Calu3 (cell line): Measurements from ENCODE around the gene BNIP3. TPM values are rescaled to one million over a fixed set of nuclear protein-coding genes. Genes with fewer than 3 reads are reported as not detected.

Experiments
- BruUV-seq: library from RNA; stranded (reverse); fragments of 400-500 nt; replicated peaks from 2 replicates; lab custom pipeline; 2021; lab: Mats Ljungman, UMichigan
- CTCF ChIA-PET: fragments of 300-600 bp; sonication (Branson Sonifier 250); formaldehyde crosslinking; loops from one replicate; lab custom pipeline; 2022; ENCODE audit warnings: antibody characterized with exemption; lab: Charles Lee
- DNase-seq: peaks from one replicate; pipeline ENCODE4 v3.0.0; 2022
- H3K27ac Mint-ChIP-seq: one replicate; pipeline ENCODE4 v1.8.0; 2022; ENCODE audit warnings: mixed read lengths; ENCODE audit not compliant: unreplicated experiment
- H3K27me3 Mint-ChIP-seq: one replicate; pipeline ENCODE4 v1.8.0; 2022; ENCODE audit warnings: mixed read lengths; ENCODE audit not compliant: unreplicated experiment
- H3K36me3 Mint-ChIP-seq: one replicate; pipeline ENCODE4 v1.8.0; 2022; ENCODE audit warnings: mild to moderate bottlenecking, moderate library complexity, mixed read lengths; ENCODE audit not compliant: insufficient read depth, unreplicated experiment
- H3K4me1 Mint-ChIP-seq: one replicate; pipeline ENCODE4 v1.8.0; 2022; ENCODE audit warnings: mild to moderate bottlenecking, low read depth, mixed read lengths; ENCODE audit not compliant: unreplicated experiment
- H3K4me3 Mint-ChIP-seq: one replicate; pipeline ENCODE4 v1.8.0; 2022; ENCODE audit warnings: mild to moderate bottlenecking, low read depth, moderate library complexity, mixed read lengths; ENCODE audit not compliant: unreplicated experiment
- H3K9me3 Mint-ChIP-seq: one replicate; pipeline ENCODE4 v1.8.0; 2022; ENCODE audit warnings: low read depth, mixed read lengths; ENCODE audit not compliant: unreplicated experiment
- intact Hi-C: fragments of 100-400 bp; cut with micrococcal nuclease; formaldehyde crosslinking; loops from one replicate; pipeline ENCODE4 v1.10.0; 2022; ENCODE audit not compliant: unreplicated experiment
- total RNA-seq: library from RNA; stranded (reverse); gene quantifications from 2 replicates; pipeline ENCODE4 v1.2.3, GENCODE V29; 2022
- TF ChIP-seq, protein P1 (sequence below): fragments of 200-600 bp; IDR thresholded peaks from one replicate; pipeline ENCODE4 v1.8.0; 2022; ENCODE audit warnings: antibody characterized with exemption; ENCODE audit not compliant: unreplicated experiment

The BNIP3 gene
- total RNA-seq, 1 experiment from 2014 or later, result 7.9 TPM

GRCh38 chr10:131937836-131938235 lies 43.9 kb downstream of the BNIP3 start:
- no peak overlapping the region for H3K27ac Mint-ChIP-seq
- CTCF ChIA-PET, result no interaction called here
- TF ChIP-seq, protein P1, sequence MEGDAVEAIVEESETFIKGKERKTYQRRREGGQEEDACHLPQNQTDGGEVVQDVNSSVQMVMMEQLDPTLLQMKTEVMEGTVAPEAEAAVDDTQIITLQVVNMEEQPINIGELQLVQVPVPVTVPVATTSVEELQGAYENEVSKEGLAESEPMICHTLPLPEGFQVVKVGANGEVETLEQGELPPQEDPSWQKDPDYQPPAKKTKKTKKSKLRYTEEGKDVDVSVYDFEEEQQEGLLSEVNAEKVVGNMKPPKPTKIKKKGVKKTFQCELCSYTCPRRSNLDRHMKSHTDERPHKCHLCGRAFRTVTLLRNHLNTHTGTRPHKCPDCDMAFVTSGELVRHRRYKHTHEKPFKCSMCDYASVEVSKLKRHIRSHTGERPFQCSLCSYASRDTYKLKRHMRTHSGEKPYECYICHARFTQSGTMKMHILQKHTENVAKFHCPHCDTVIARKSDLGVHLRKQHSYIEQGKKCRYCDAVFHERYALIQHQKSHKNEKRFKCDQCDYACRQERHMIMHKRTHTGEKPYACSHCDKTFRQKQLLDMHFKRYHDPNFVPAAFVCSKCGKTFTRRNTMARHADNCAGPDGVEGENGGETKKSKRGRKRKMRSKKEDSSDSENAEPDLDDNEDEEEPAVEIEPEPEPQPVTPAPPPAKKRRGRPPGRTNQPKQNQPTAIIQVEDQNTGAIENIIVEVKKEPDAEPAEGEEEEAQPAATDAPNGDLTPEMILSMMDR, result no peak
- H3K9me3 Mint-ChIP-seq, result no peaks in the 10 kb centered on the region
- intact Hi-C loops, result no loop called here
- H3K4me1 Mint-ChIP-seq, result no peaks in the 10 kb centered on the region
- BruUV-seq, result no TSS peak
- no peak overlapping the region for H3K4me3 Mint-ChIP-seq
- H3K27me3 Mint-ChIP-seq, result no peaks in the 10 kb centered on the region
- no peak for DNase-seq
- H3K36me3 Mint-ChIP-seq, result peaks cover 9% of the 10 kb centered on the region

- Mint-ChIP-seq H3K27me3 (no peaks in the 10 kb centered on the region), H3K4me1 (no peaks in the 10 kb centered on the region), H3K27ac (no peak overlapping the region), H3K36me3 (peaks cover 9% of the 10 kb centered on the region), H3K4me3 (no peak overlapping the region), H3K9me3 (no peaks in the 10 kb centered on the region)
- CTCF ChIA-PET, result no interaction called here
- TF ChIP-seq, protein P1, result no peak
- no TSS peak for BruUV-seq
- intact Hi-C loops, result no loop called here
- no peak for DNase-seq
These were observed 45.0 kb downstream of the BNIP3 start for GRCh38 chr10:131936736-131937135.

DNA sequence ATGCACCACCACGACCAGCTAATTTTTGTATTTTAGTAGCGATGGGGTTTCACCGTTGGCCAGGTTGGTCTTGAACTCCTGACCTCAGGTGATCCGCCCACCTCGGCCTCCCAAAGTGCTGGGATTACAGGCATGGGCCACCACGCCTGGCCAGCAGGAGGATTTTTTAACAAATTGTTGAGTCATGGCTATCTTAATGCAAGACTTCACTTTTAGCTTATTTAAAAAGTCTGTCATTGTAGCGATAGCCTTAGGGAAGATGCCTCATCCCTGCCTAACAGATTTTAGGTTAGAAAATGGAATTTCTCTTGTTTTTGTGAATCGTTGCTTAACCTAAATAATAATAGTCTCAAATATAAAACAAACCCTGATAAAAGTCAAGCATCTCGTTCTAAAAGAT lies 45.4 kb downstream of the BNIP3 start:
- BruUV-seq, result no TSS peak
- no peak overlapping the region for H3K4me3 Mint-ChIP-seq
- TF ChIP-seq, protein P1, result no peak

GRCh38 chr10:131935260-131935659 lies 46.5 kb downstream of the BNIP3 start:
- H3K27me3 Mint-ChIP-seq, result no peaks in the 10 kb centered on the region
- peaks cover 13% of the 10 kb centered on the region for H3K36me3 Mint-ChIP-seq
- no peak overlapping the region for H3K4me3 Mint-ChIP-seq
- TF ChIP-seq, protein P1, result no peak
- no peaks in the 10 kb centered on the region for H3K4me1 Mint-ChIP-seq
- no peaks in the 10 kb centered on the region for H3K9me3 Mint-ChIP-seq
- intact Hi-C loops, result no loop called here
- no TSS peak for BruUV-seq
- no peak overlapping the region for H3K27ac Mint-ChIP-seq
- no peak for DNase-seq
- CTCF ChIA-PET, result interaction anchor here (0.7 kb wide), 1 partner anchor 243 kb away, joined by 3 read pairs; no protein-coding TSS in a partner anchor

More for the DNA sequence above, 45.4 kb downstream of the BNIP3 start:
- Mint-ChIP-seq H3K4me1 (no peaks in the 10 kb centered on the region), H3K27ac (no peak overlapping the region), H3K27me3 (no peaks in the 10 kb centered on the region), H3K36me3 (peaks cover 13% of the 10 kb centered on the region), H3K9me3 (no peaks in the 10 kb centered on the region)
- intact Hi-C loops, result no loop called here
- CTCF ChIA-PET, result no interaction called here
- DNase-seq, result no peak
